Measurements from ENCODE around the gene CCDC138.

GRCh38 chr2:108813732-108814131 is 27.2 kb downstream of the CCDC138 start:
- TF ChIP-seq CTCF (conservative IDR thresholded peaks at IDR 0.05; ENCODE audit: low read depth, low read length) (no peak), EZH2 (IDR thresholded peaks at IDR 0.05; ENCODE audit: low read length, unreplicated experiment) (no peak)
